GM10248 (cell line): ENCODE results near the gene DPM1.
A peak's percentile ranks its signal among the peaks of the same experiment; 100 is the strongest.

Source experiments
- CTCF ChIA-PET: fragments of 300-600 bp; sonication (Branson Sonifier 250); formaldehyde crosslinking; extraction: SDS; loops from one replicate; lab custom pipeline; 2021; ENCODE audit warnings: antibody characterized with exemption; lab: Yijun Ruan, JAX
- POLR2A ChIA-PET: fragments of 350-650 bp; sonication (Branson Sonifier 250); formaldehyde crosslinking; extraction: SDS; loops from one replicate; lab custom pipeline; 2020; ENCODE audit warnings: antibody characterized with exemption; lab: Yijun Ruan, JAX
- DNase-seq: peaks from one replicate; pipeline ENCODE4 v3.0.0; 2012; ENCODE audit errors: extremely low spot score
- CTCF ChIP-seq: IDR thresholded peaks from 2 replicates; pipeline ENCODE4 v1.5.1; 2012; ENCODE audit warnings: mild to moderate bottlenecking, low read depth; ENCODE audit errors: extremely low read depth, missing control alignments, control extremely low read depth

The DPM1 gene

DNA sequence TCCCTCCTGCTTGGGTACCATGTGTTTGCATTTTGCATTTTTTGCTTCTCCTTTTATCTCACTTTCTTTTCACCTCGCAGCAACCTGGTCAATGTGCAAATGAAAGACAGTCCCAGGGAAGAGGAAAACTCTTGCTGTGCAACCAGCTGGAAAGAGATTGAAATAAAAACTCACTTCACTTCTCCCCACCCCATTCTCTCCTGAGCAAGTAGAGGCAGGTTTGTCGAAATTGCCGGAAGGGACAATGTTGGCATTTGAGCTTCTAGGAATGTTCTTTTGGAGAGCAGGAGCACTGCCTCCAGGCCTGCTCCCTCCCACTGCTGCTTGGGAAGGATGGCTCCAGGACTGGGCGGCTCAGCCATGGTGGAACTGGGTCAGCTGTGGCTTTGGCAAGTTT, 34.0 kb upstream of the DPM1 start:
- no peak for DNase-seq
- POLR2A ChIA-PET, result no interaction called here
- no peak for TF ChIP-seq CTCF
- CTCF ChIA-PET, result interaction anchor here (0.8 to 9.9 kb wide), 15 partner anchors 11 to 628 kb away, joined by 3 to 194 read pairs (median 8); no protein-coding TSS in a partner anchor

DNA sequence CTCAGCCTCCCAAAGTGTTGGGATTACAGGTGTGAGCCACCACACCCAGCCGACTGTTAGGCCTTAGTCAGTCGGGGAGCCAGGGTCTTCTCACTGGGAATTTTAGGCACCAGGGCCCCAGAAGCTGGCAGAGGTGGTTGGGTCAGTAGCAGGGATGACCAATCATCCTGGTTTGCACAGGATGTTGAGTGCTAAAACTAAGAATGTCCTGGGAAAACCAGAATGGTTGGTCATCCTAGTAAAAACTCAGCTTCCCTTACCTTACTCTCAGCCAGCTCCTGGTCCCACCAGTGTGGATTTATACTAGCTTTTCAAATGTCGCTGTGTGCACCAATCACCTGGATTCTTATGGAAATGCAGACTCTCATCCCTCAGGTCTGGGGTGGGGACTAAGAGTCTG, 32.7 kb upstream of the DPM1 start:
- DNase-seq, result no peak
- ChIA-PET CTCF (interaction anchor here (1.1 to 9.9 kb wide), 4 partner anchors 10 to 337 kb away, joined by 3 to 194 read pairs (median 77); no protein-coding TSS in a partner anchor), POLR2A (no interaction called here)
- TF ChIP-seq CTCF, result no peak

GRCh38 chr20:50987493-50988210, 29.3 kb upstream of the DPM1 start:
- peak; percentile 74 for DNase-seq
- POLR2A ChIA-PET, result no interaction called here
- CTCF ChIA-PET, result interaction anchor here (0.6 to 9.9 kb wide), 70 partner anchors 10 to 943 kb away, joined by 3 to 194 read pairs (median 4); partner anchors contain the start of genes BCAS4, DPM1 and MOCS3
- TF ChIP-seq CTCF, result peak; percentile 79

DNA sequence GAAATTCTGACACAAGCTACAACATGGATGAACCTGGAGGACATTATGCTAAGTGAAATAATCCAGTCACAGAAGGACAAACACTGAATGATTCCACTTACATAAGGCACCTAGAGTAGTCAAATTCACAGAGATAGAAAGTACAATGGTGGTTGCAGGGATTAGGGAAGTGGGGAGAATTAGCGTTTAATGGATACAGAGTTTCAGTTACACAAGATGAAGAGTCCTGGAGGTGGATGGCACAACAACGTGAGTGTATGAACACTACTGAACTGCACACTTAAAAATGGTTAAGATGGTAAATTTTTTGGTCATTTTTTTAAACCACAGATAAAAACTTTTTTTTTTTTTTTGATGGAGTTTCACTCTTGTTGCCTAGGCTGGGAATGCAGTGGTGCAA, 25.0 kb upstream of the DPM1 start:
- no peak for DNase-seq
- POLR2A ChIA-PET, result no interaction called here
- no peak for TF ChIP-seq CTCF
- CTCF ChIA-PET, result interaction anchor here (1.1 to 5.3 kb wide), 4 partner anchors 13 to 642 kb away, joined by 3 to 55 read pairs (median 10); no protein-coding TSS in a partner anchor

DNA sequence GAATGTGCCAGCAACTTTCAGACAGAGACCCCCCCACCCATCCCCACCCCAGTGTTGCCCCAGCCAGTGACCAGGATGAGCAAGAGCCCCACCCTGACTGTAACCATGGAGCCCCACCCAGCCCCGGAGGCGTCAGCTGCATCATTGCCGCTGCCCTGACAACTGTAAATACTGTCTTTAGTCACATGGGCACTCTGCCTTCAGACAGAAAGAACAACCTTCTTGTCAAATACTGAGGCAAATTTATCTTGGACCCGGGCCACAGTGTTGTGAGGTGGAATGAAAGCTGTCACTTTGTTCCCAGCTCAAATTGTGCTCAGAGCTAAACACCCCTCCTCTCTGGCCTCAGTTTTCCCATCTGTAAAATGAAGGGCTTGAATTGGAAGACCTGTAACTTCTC, 24.0 kb upstream of the DPM1 start:
- POLR2A ChIA-PET, result no interaction called here
- DNase-seq, result no peak
- CTCF ChIA-PET, result interaction anchor here (0.9 to 5.3 kb wide), 19 partner anchors 9 to 643 kb away, joined by 3 to 55 read pairs (median 7); partner anchors contain the start of gene BCAS4
- no peak for TF ChIP-seq CTCF

- ChIA-PET CTCF (interaction anchor here (0.7 to 5.3 kb wide), 26 partner anchors 10 to 644 kb away, joined by 3 to 55 read pairs (median 4); partner anchors contain the start of genes ADNP and BCAS4), POLR2A (interaction anchor here (0.8 kb wide), 1 partner anchor 23 kb away, joined by 3 read pairs; the partner anchor contains the start of genes DPM1 and MOCS3)
- no peak for DNase-seq
- no peak for TF ChIP-seq CTCF
These were observed 23.3 kb upstream of the DPM1 start for GRCh38 chr20:50981714-50982048.
